ENCODE measurements around the gene EYA2. TPM values are rescaled to one million over a fixed set of nuclear protein-coding genes. Genes with fewer than 3 reads are reported as not detected.

Gene EYA2
- total RNA-seq, 2 donors from 2014 or later: 3.5 to 3.8 TPM

DNA sequence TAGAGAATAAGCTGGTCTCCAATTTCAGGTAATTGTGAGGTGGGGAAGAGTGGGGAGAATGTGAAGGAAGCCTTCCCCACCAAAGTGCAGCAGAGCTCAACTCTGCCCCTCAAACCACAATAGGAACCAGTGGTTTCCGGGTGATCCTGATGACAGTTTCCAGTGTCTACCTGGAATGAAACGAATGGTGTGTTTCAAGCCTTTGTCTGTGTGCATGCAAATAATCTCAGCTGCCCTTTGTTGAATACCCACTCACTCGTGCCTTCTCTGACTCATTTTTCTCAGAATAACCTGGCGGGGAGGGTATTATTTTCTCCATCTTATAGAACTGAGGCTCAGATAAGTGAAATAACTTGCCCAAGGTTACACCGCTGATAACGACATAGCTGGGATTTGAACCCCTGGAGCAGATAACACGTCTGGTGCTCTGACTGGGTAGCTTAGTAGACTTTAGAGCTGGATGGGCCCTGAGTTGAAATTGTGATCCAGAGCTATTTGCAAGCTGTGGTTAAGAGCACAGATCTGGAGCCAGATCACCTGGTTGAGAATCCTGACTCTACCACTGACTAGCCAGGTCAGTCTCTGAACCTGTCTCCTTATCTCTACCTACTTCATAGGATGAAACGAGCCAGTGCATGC, 85.1 kb downstream of the EYA2 start:
- no peak overlapping the region for H3K27ac ChIP-seq

DNA sequence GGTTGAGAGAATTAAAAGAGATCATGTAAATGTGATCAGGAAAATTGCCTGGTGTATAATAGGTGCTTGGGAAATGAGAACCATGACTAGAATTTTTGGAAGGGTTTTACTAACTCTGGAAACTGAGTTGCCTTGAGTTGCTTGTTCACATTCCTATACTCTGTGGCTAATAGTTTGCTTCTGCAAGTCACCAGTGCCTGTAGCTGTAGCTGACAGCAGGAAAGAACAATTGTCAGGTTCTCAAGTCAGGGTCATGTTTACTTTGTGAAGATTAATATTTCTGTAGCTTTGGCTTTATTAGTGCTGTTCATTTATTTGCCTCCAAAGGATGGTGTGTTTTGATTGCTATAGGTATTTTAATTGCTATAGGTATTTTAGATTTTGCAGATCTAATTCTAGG, 86.5 kb downstream of the EYA2 start:
- TF ChIP-seq, protein P1, sequence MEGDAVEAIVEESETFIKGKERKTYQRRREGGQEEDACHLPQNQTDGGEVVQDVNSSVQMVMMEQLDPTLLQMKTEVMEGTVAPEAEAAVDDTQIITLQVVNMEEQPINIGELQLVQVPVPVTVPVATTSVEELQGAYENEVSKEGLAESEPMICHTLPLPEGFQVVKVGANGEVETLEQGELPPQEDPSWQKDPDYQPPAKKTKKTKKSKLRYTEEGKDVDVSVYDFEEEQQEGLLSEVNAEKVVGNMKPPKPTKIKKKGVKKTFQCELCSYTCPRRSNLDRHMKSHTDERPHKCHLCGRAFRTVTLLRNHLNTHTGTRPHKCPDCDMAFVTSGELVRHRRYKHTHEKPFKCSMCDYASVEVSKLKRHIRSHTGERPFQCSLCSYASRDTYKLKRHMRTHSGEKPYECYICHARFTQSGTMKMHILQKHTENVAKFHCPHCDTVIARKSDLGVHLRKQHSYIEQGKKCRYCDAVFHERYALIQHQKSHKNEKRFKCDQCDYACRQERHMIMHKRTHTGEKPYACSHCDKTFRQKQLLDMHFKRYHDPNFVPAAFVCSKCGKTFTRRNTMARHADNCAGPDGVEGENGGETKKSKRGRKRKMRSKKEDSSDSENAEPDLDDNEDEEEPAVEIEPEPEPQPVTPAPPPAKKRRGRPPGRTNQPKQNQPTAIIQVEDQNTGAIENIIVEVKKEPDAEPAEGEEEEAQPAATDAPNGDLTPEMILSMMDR (IDR thresholded peaks at IDR 0.05): no peak
- ATAC-seq (ENCODE audit: insufficient number of reproducible peaks, low FRiP score, low read depth): no peak
- H3K4me1 ChIP-seq (ENCODE audit: control insufficient read depth in 1 of 2, low read depth in 2 of 2): no peaks in the 10 kb centered on the region

More for the DNA sequence above, 85.1 kb downstream of the EYA2 start:
- Histone ChIP-seq H3K9me3 (peaks cover 6% of the 10 kb centered on the region), H3K4me1 (ENCODE audit: control insufficient read depth in 1 of 2, low read depth in 2 of 2) (no peaks in the 10 kb centered on the region), H3K36me3 (no peaks in the 10 kb centered on the region), H3K4me3 (no peak overlapping the region), H3K27me3 (replicated peaks; ENCODE audit: insufficient read depth) (no peaks in the 10 kb centered on the region)
- TF ChIP-seq, protein P1 (IDR thresholded peaks at IDR 0.05): no peak
- DNase-seq (ENCODE audit: low spot score) (no peak), ATAC-seq (ENCODE audit: insufficient number of reproducible peaks, low FRiP score, low read depth) (no peak)

DNA sequence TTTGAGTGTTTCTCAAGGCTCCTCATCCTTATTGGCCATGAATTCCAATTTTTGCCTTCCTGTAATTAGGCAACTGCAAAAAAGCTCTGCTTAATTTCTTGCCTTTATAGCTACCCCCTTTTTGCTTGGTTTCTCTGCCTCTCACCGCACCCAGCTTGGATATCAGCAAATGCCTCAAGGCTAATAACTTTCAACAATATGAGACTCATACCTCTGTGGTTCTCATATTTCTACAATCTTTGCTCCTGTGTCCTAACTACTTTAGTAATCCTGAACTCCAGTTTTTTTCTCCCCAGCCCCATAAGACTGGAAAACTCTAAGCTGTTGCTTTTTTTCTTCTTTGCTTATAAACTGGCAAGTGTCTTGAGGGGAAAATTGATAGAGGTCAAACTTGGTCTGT, 88.8 kb downstream of the EYA2 start:
- no peak overlapping the region for H3K27ac ChIP-seq
- no peak for ATAC-seq (ENCODE audit: insufficient number of reproducible peaks, low FRiP score, low read depth)

More for the DNA sequence above, 86.5 kb downstream of the EYA2 start:
- Histone ChIP-seq H3K27me3 (replicated peaks; ENCODE audit: insufficient read depth) (no peaks in the 10 kb centered on the region), H3K4me3 (no peak overlapping the region), H3K36me3 (no peaks in the 10 kb centered on the region), H3K27ac (no peak overlapping the region), H3K9me3 (peaks cover 6% of the 10 kb centered on the region)
- no peak for DNase-seq (ENCODE audit: low spot score)

DNA sequence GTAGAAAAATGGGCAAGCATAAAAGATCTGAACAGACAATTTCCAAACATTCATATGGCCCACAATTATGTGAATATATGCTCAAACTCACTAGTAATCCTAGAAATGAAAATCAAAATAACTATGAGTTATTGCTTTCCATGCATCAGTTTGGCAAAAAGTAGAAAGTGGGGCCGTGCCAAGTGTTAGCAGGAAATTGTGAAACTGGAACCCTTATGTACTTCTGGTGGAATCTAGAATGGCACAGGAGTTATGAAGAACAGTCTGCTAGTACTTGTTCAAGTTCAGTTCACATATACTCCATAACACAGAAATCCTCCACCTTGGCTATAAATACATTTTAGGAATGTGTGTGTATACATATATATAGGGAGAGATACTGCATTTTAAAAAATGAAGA, 89.8 kb downstream of the EYA2 start:
- TF ChIP-seq, protein P1 (IDR thresholded peaks at IDR 0.05): no peak
- no peaks in the 10 kb centered on the region for H3K27me3 ChIP-seq (replicated peaks; ENCODE audit: insufficient read depth)
- no peak overlapping the region for H3K4me3 ChIP-seq
- peaks cover 6% of the 10 kb centered on the region for H3K9me3 ChIP-seq
- ATAC-seq (ENCODE audit: insufficient number of reproducible peaks, low FRiP score, low read depth) (no peak), DNase-seq (ENCODE audit: low spot score) (no peak)
- no peaks in the 10 kb centered on the region for H3K36me3 ChIP-seq
- no peaks in the 10 kb centered on the region for H3K4me1 ChIP-seq (ENCODE audit: control insufficient read depth in 1 of 2, low read depth in 2 of 2)
- no peak overlapping the region for H3K27ac ChIP-seq

More for the DNA sequence above, 88.8 kb downstream of the EYA2 start:
- Histone ChIP-seq H3K4me3 (no peak overlapping the region), H3K27me3 (replicated peaks; ENCODE audit: insufficient read depth) (no peaks in the 10 kb centered on the region), H3K36me3 (no peaks in the 10 kb centered on the region), H3K4me1 (ENCODE audit: control insufficient read depth in 1 of 2, low read depth in 2 of 2) (no peaks in the 10 kb centered on the region), H3K9me3 (peaks cover 6% of the 10 kb centered on the region)
- TF ChIP-seq, protein P1 (IDR thresholded peaks at IDR 0.05): no peak
- no peak for DNase-seq (ENCODE audit: low spot score)

DNA sequence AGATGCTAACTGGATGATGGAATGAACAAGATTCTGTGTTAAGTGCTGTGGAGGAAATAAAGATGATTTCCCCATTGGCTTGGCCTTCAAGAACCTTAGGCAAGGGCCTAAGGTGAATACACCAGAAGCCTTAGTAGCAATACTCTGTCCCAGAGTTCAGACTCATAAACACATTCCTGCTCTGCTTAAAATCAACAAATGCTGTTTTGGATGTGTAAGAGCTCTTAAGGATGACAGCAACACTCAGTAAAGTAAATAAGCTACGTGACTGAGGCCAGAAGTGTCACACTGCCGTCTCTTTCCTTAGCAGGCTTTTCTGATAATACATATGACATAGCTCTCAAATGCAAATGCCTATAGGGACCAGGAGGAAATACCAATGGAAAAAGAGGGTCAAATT, 90.6 kb downstream of the EYA2 start:
- H3K27ac ChIP-seq: no peak overlapping the region

More for the DNA sequence above, 90.6 kb downstream of the EYA2 start:
- DNase-seq (ENCODE audit: low spot score) (no peak), ATAC-seq (ENCODE audit: insufficient number of reproducible peaks, low FRiP score, low read depth) (no peak)
- Histone ChIP-seq H3K9me3 (peaks cover 6% of the 10 kb centered on the region), H3K4me3 (no peak overlapping the region), H3K4me1 (ENCODE audit: control insufficient read depth in 1 of 2, low read depth in 2 of 2) (no peaks in the 10 kb centered on the region), H3K36me3 (no peaks in the 10 kb centered on the region), H3K27me3 (replicated peaks; ENCODE audit: insufficient read depth) (no peaks in the 10 kb centered on the region)
- TF ChIP-seq, protein P1 (IDR thresholded peaks at IDR 0.05): no peak

Data from thoracic aorta (tissue), 2 donors.